HG03354 (cell line): ENCODE results near the gene TAF11L4.
"Not testable (repeated sequence)": the region's sequence is repeated elsewhere in the genome, so short reads cannot be mapped to it uniquely, and the experiment has no call there.

Experiments
- ATAC-seq: cut with Tn5 transposase; IDR thresholded peaks from one replicate; pipeline ENCODE4 v1.9.1; 2021; ENCODE audit warnings: mild to moderate bottlenecking; ENCODE audit not compliant: unreplicated experiment, poor library complexity, severe bottlenecking

Gene TAF11L4

DNA sequence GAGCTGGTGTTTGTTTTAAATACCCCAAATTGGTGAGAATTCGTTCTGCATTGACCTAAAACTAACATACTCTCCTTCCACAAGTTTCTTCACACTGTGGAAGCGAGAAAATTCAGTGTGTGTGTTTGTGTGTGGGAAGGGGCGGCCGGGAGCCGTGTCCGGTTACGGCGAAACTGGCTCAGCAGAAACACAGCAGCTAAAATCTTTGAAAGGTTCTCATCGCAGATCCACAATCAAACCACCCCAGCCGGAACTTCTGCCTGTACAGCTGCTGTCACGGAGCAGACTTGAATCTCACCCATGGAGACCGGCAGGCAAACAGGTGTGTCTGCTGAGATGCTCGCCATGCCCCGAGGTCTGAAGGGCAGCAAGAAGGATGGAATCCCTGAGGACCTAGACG lies at the start of gene TAF11L4:
Gene TAF11L4 (plus strand): TSS at position 301 of the 400 bp plus-strand sequence.
- ATAC-seq: not testable (repeated sequence)

DNA sequence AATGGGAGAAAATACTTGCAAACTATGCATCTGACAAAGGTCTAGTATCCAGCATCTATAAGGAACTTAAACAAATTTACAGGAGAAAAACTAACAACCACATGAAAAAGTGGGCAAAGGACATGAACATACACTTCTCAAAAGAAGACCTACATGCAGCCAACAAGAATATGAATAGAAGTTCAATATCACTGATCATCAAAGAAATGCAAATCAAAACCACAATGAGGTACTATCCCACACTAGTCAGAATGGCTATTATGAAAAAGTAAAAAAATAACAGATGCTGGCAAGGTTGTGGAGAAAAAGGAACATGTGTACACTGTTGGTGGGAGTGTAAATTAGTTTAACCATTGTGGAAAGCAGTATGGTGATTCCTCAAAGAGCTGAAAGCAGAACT lies 46.5 kb upstream of the TAF11L4 start:
- not testable (repeated sequence) for ATAC-seq

DNA sequence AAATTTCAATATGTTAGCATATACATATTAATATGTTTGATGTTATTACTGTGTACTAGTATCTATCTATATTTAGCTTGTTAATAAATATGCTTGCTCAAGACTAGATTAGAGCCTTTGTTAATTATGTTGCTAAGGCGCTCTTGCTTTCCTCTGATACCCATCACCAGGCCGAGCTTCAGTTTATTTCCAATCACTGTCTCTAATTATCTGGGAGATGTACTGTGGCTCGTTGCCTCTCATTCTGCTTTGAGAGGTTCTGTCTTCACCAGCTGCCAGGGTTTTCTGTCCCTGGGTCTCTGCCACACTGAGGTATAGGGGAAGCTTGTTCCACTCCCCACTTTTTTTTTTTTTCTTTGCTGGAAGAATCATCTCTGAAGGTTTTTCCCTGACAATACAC lies 44.6 kb upstream of the TAF11L4 start:
- ATAC-seq: no peak

DNA sequence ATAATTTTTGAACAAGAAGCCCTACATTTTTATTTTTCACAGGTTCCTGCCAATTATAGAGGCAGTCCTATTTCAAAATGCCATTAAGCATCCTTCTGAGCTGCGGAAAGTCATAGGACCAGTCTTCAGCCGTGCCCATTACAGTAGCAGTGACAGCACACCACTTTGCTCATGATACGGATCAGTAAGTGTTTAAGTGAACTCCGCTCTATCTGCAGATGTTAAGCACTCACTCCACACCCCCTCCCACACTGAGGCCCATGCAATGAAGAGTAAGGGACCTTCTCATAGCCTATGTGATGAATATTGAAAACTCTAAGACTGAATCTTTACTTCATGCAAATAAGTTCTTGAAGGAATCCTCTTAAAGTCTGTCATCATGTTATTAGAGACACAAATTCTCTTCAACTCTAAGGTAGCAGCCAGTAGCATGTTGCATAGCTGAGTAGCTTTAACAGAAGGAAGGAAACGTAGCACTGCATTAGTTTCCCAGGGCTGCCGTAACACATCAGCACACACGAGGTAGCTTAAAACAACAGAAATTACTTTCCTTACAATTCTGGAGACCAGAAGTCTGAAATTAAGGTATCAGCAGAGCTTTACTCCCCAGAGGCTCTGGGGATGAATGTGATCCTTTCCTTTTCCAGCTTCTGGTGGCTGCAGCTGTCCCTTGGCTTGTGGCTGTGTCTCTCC lies 43.9 kb upstream of the TAF11L4 start:
- ATAC-seq: no peak

DNA sequence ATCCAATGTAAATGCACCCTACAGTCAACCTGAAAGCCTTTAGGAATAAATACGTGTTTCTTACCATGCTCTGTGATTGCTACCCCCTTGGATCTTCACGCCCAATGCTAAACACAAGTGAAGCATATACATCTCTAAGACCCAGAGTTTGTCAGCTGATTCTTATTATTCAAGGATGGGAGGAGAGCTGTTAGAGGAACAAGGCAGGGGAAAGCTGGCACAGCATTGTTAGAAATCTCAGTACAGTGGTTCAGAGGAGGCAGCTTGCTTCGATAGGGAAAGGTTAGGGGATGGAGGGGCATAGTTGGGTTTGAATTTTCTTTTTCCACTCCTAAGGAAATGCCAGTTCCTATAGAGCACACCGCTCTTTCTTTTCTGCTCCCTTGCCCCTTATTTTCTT lies 40.2 kb upstream of the TAF11L4 start:
- ATAC-seq: no peak

DNA sequence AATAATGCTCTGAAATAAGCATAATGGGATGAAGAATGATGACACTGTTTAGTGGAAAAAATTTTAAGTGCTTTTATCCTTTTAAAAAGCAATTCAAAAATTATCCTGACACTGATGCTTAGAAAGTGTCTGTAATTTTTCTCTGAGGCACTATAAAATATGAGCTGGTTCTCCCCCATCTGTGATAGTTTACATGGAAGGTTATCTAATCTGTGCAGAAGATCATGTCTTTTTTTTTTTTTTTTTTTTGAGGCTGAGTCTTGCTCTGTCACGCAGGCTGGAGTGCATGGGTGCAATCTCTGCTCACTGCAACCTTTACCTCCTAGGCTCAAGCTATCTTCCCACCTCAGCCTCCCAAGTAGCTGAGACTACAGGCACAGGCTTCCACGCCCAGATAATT lies 38.8 kb upstream of the TAF11L4 start:
- ATAC-seq: no peak

DNA sequence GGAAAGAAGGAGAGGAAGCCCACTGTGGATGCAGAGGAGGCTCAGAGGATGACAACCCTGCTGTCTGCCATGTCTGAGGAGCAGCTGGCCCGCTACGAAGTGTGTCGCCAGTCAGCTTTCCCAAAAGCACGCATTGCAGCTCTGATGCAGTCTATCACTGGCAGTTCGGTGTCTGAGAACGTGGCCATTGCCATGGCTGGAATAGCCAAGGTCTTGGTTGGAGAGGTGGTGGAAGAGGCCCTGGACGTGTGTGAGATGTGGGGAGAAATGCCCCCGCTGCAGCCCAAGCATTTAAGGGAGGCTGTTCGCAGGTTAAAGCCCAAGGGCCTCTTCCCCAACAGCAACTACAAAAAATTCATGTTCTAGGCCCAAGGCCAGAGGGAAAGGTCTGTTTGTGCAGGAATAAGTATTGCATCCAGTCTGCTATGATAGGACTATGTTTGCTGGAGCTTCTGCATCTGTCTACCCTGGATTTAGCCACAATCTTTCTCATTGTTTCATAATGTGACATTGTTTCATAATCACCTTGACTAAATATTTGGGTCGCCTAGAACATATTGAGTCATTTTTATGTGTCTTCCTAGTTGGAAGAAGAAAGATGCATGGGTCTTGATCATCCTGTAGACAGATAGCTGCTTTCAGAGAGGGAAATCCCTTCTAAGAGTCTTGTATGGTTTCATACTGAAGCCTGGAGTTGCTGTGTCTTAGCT lies 35.0 kb upstream of the TAF11L4 start:
- ATAC-seq: not testable (repeated sequence)

DNA sequence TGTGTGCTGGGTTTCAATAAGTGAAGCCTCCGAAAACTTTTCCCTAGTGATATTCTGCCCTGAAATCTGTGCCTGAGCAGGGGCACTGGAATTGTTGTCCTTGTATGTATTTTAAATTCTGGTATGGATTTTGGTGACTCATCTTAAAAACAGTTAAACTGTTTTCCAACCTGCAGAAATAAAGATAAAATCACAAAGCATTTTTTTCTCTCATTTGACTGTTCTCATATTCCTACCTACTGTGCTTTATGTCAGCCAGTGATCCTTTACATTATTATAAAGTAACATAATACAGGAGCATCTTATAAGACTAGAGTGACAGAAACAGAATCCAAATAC lies 34.5 kb upstream of the TAF11L4 start:
- no peak for ATAC-seq

DNA sequence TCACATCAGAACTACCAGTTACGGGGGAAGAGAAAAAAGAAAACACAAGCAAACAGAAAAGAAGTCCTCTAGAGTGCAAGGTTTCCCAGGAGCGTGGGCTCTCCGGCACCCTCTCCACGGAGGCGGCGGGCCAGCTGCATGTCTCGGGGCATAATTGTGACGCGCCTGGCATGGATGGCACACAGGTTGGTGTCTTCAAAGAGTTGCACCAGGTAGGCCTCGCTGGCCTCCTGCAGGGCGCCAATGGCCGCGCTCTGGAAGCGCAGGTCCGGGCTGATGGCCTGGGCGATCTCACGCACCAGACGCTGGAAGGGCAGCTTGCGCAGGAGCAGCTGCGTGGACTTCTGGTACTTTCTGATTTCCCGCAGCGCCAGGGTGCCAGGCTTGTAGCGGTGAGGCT lies 30.3 kb upstream of the TAF11L4 start:
- ATAC-seq: not testable (repeated sequence)

DNA sequence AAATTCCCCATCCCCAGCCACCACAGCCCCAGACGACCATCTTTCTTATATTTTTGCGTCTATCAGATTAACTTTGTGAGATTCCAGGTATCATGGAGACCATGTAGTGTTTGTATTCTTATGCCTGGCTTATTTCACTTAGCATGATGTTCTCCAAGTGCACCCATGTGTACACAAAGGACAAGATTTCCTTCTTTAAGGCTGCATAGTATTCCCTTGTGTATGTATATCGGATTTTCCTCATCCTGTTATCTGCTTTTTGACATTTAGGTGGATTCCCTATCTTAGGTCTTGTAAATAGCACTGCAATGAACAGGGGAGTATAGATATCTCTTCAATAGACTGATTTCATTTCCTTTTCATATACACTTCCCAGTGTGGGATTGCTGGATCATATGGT lies 28.8 kb upstream of the TAF11L4 start:
- no peak for ATAC-seq

DNA sequence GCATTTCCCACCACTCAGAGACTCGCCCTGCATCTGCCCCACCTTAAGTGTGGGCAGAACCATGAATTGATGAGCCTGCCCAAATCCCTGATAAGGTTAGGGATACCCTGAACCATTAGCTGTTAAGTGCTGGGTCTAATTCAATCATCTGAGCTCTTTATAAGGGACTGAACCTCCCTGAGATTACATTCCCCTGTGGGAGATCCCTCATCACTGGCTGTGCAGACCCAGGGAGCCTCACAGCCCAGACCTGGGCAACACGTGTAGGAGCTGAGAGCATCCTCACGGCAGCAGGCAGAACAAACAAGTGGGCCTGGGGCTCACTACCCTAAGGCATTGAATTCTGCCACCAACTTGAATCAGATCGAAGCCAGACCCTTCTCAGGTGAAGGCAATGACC lies 24.2 kb upstream of the TAF11L4 start:
- no peak for ATAC-seq

DNA sequence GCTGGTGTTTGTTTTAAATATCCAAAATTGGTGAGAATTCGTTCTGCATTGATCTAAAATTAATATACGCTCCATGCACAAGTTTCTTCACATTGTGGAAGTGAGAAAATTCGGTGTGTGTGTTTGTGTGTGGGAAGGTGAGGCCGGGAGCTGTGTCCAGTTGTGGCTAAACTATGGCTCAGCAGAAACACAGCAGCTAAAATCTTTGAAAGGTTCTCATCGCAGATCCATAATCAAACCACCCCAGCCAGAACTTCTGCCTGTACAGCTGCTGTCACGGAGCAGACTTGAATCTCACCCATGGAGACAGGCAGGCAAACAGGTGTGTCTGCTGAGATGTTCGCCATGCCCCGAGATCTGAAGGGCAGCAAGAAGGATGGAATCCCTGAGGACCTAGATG lies 23.7 kb upstream of the TAF11L4 start, which contains the start of gene TAF11L2:
Gene TAF11L2 (plus strand): TSS at position 301 of the 400 bp plus-strand sequence.
- ATAC-seq: not testable (repeated sequence)

DNA sequence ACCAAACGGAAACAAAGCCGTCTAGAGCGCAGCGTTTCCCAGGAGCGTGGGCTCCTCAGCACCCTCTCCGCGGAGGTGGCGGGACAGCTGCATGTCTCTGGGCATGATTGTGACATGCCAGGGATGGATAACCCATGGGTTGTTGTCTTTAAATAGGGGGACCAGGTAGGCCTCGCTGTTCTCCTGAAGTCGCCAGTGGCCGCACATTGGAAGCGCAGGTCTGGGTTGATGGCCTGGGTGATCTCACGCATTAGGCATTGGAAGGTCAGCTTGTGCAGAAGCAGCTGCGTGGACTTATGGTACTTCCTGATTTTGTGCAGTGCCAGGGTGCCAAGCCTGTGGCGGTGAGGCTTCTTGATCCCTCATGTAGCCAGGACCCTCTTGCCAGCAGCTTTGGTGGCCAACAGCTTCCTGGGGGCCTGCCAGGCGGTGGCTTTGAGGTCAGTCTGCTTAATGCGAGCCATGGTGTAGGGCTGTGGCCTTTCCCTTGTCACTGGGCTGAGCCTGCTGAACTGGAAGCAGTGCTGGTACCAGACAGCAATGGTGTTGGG lies 9.8 kb upstream of the TAF11L4 start:
- ATAC-seq: no peak

DNA sequence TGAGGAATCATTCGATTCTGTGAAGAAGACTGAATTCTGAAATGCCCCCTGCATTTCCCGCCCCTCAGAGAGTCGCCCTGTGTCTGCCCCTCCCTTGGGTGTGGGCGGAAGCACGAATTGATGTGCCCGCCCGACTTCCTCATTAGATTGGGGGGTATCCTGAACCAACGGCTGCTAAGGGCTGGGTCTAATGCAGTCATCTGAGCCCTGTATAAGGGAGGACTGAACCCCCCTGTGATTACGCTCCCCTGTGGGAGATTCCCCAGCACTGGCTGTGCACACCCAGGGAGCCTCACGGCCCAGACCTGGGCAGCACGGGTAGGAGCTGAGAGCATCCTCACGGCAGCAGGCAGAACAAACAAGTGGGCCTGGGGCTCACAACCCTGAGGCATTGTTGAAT lies 4.1 kb upstream of the TAF11L4 start:
- not testable (repeated sequence) for ATAC-seq

DNA sequence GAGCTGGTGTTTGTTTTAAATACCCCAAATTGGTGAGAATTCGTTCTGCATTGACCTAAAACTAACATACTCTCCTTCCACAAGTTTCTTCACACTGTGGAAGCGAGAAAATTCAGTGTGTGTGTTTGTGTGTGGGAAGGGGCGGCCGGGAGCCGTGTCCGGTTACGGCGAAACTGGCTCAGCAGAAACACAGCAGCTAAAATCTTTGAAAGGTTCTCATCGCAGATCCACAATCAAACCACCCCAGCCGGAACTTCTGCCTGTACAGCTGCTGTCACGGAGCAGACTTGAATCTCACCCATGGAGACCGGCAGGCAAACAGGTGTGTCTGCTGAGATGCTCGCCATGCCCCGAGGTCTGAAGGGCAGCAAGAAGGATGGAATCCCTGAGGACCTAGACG lies 3.5 kb upstream of the TAF11L4 start, which contains the start of gene TAF11L3:
Gene TAF11L3 (plus strand): TSS at position 301 of the 400 bp plus-strand sequence.
- ATAC-seq: not testable (repeated sequence)

DNA sequence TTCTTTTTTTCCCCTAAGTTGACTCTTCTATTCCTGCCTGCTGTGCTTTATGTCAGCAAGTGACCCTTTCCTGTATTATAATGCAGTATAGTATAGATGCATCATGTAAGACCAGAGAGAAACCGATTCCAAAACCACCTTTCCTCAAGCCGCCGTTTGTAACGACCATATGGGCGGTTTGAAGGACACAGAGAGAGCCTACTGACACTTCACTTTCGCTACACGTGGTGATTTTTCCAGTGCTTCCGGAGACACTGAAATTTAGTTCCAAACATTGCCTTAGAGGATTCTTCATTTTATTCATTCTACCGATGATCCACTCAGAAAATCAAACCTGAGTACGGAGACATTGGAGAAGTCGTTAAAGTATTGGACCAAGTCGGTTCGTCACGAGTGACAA lies 2.1 kb upstream of the TAF11L4 start:
- not testable (repeated sequence) for ATAC-seq

DNA sequence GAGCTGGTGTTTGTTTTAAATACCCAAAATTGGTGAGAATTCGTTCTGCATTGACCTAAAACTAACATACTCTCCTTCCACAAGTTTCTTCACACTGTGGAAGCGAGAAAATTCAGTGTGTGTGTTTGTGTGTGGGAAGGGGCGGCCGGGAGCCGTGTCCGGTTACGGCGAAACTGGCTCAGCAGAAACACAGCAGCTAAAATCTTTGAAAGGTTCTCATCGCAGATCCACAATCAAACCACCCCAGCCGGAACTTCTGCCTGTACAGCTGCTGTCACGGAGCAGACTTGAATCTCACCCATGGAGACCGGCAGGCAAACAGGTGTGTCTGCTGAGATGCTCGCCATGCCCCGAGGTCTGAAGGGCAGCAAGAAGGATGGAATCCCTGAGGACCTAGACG lies 3.3 kb downstream of the TAF11L4 start, which contains the start of gene TAF11L5:
Gene TAF11L5 (plus strand): TSS at position 301 of the 400 bp plus-strand sequence.
- ATAC-seq: not testable (repeated sequence)

DNA sequence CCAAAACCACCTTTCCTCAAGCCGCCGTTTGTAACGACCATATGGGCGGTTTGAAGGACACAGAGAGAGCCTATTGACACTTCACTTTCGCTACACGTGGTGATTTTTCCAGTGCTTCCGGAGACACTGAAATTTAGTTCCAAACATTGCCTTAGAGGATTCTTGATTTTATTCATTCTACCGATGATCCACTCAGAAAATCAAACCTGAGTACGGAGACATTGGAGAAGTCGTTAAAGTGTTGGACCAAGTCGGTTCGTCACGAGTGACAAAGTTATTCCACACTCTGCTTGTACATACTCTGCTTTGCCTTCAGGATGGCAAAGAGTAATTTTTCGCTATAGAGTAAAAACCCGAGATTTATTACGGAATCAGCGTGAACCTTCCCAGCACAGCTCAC lies 4.9 kb downstream of the TAF11L4 start:
- not testable (repeated sequence) for ATAC-seq

DNA sequence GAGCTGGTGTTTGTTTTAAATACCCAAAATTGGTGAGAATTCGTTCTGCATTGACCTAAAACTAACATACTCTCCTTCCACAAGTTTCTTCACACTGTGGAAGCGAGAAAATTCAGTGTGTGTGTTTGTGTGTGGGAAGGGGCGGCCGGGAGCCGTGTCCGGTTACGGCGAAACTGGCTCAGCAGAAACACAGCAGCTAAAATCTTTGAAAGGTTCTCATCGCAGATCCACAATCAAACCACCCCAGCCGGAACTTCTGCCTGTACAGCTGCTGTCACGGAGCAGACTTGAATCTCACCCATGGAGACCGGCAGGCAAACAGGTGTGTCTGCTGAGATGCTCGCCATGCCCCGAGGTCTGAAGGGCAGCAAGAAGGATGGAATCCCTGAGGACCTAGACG lies 6.8 kb downstream of the TAF11L4 start, which contains the start of gene TAF11L6:
Gene TAF11L6 (plus strand): TSS at position 301 of the 400 bp plus-strand sequence.
- not testable (repeated sequence) for ATAC-seq
